Stomach (tissue), 4 donors: Measurements from ENCODE around the gene ZMIZ1.

Source experiments
- CTCF ChIP-seq, 7 experiments: fragments of 450-650 bp in 4 of 7; fragments of 200-600 bp in 3 of 7; sonication (generic) in 3 of 7; IDR thresholded peaks; one replicate each; pipeline ENCODE4 v1.5.1; 2016 to 2019; ENCODE audit warnings: antibody characterized with exemption in 7 of 7, control low read depth in 2 of 7, mild to moderate bottlenecking in 1 of 7
- EP300 ChIP-seq: sonication (generic); formaldehyde crosslinking; IDR thresholded peaks from one replicate; pipeline ENCODE4 v1.6.1; 2017; ENCODE audit warnings: antibody characterized with exemption
- POLR2A ChIP-seq, 4 donors: fragments of 450-650 bp; IDR thresholded peaks; one replicate each; pipeline ENCODE4 v1.6.1; 2016; ENCODE audit warnings: antibody characterized with exemption in 4 of 4, control low read depth in 2 of 4, mild to moderate bottlenecking in 1 of 4, moderate library complexity in 1 of 4
- POLR2AphosphoS5 ChIP-seq, 3 donors: sonication (generic); formaldehyde crosslinking; IDR thresholded peaks; one replicate each; pipeline ENCODE4 v1.6.1; 2016; ENCODE audit warnings: antibody characterized with exemption in 3 of 3

DNA sequence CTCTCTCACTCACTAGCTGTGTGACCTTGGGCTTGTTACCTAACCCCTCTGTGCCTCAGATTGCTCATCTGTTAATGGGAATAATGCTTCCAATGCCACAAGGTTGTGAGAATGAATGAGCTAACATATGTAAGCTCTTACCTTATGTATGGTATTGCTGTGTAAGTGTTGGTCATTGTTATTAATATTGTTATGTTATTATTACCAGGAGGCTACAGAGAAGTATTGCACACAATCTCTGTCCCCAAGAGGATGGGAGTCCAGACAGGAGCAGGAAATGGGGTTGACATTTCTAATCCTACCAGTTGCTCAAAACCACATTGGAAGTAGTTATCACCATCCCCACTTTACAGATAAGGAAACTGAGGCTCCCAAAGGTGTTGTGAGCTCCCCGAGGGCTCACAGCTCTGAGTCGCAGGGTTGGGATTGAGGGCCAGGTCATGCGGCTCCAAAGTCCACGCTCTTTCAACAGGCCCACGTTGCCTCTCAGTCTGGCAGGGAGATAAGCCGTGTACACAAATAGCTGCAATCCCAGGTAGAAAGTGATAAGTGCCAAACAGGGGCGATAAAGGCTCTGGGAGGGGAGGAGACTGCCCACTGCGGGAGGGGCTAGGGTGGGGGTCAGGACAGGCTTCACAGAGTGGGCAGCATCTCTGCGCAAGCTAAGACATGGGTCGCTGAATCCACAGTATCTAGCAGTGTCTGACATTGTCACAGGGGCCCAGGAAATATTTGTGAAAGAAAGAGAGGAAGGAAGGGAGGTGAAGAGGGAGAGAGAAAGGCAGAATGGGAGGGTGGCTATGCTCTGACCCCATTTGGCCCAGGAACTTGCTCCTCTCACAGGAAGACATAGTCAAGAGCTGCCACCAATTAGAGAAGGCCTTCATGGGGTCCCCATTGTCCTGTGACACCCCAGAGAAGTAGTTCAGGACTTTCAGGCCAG, 9.6 kb upstream of the ZMIZ1 start:
- TF ChIP-seq CTCF (IDR thresholded peaks at IDR 0.05), result no peak
- TF ChIP-seq POLR2A (IDR thresholded peaks at IDR 0.05), result no peak
- no peak for TF ChIP-seq EP300
- peak; percentile 32 to 87 (median 59) for TF ChIP-seq POLR2AphosphoS5 (IDR thresholded peaks at IDR 0.05)
